ENCODE measurements around the gene ECE1.
"Not testable (repeated sequence)": the region's sequence is repeated elsewhere in the genome, so short reads cannot be mapped to it uniquely, and the experiment has no call there.

Gene ECE1

DNA sequence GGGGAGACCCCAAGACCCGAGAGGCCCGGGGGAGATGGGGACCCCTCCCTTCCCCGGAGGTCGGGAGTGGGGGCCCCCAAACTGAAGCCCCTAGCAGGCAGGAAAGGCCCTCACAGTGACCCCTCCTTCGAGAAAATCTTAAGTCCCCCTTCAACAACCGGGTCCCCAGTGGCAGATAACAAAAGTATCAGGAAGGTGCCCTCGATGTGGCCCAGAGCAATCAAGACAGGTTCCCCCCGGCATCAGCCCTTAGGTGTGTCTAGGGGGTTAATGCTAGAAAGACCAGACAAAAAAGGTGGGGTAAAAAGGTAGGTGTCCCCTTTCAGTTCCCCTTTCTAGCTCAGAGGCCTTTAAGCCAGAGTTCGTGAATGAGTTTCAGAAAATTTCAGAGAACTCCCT lies 282 bp upstream of the ECE1 start:
- DNase-seq (ENCODE audit: low read depth, low spot score) = no peak
- Histone ChIP-seq H3K36me3 (ENCODE audit: control insufficient read depth, insufficient read depth, low read length) (0 out of 2 replicates have a peak, but pooled peaks cover 2% of the 10 kb centered on the region), H3K27ac (ENCODE audit: low read length) (no peak overlapping the region), H3K9me3 (ENCODE audit: control insufficient read depth, insufficient read depth, low read length) (no peaks in the 10 kb centered on the region), H3K4me3 (ENCODE audit: low read length) (peak overlapping the region; percentile 59; the same call in 1 of the 2 replicates), H3K27me3 (ENCODE audit: control insufficient read depth, insufficient read depth, low read length) (no peaks in the 10 kb centered on the region), H3K4me1 (ENCODE audit: control insufficient read depth, insufficient read depth, low read length) (peaks cover 10% of the 10 kb centered on the region)
- no CpG with 5 or more reads among the region's 9 CpGs for WGBS (ENCODE audit: insufficient coverage, insufficient read length)

DNA sequence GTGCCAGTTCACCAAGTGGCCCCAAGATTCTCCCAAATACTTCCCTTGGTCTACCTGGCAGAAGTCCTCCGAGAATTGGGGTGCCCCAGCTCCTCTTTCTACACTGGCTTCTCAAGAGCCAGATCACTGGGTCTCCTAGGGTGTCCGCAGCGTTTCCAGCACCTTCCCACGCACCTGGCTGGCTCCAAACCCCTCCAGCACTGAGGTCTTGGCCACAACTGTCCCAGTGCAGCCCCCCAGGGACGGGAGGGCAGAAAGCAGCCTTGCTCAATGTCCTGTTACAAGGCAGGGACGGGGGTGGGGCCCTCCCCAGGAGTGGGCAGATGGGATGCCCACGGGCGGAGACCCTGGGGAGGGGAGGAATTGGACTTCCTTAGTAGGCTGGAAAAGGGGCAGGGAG lies 1.1 kb downstream of the ECE1 start:
- Histone ChIP-seq H3K27me3 (ENCODE audit: control insufficient read depth, insufficient read depth, low read length) (no peaks in the 10 kb centered on the region), H3K4me1 (ENCODE audit: control insufficient read depth, insufficient read depth, low read length) (peaks cover 10% of the 10 kb centered on the region), H3K4me3 (ENCODE audit: low read length) (no peak overlapping the region), H3K9me3 (ENCODE audit: control insufficient read depth, insufficient read depth, low read length) (no peaks in the 10 kb centered on the region), H3K27ac (ENCODE audit: low read length) (no peak overlapping the region), H3K36me3 (ENCODE audit: control insufficient read depth, insufficient read depth, low read length) (0 out of 2 replicates have a peak, but pooled peaks cover 2% of the 10 kb centered on the region)
- no peak for DNase-seq (ENCODE audit: low read depth, low spot score)
- WGBS (ENCODE audit: insufficient coverage, insufficient read length) = no CpG with 5 or more reads among the region's 8 CpGs

DNA sequence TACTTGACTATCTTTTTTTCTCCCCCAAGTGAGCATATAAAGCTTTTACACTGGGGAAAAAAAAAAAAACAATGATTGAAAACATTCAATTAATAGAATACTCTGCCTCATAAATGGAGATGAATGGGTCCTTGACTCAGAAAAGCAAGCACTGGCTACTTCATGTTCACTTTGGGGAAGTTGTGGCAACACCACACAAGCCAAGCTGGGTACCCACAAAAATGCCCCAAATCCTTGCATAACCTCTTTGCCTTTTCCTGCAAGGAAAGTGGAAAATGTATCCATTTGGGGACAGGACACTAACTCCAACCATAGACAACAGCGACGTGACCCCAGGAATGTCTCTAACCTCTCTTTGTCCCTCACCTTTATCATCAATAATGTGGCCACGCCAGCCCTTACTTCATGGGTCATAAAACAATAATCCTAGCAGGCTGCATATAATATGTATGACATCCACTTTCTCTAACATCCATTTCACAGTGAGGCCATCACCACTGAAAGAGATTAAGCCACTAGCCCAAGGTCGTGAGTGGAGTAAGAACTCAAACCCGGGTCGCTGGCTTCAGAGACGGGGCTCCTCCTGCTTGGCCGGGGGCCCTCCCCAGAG lies 2.3 kb downstream of the ECE1 start:
- Histone ChIP-seq H3K4me3 (ENCODE audit: low read length) (no peak overlapping the region), H3K4me1 (ENCODE audit: control insufficient read depth, insufficient read depth, low read length) (peaks cover 5% of the 10 kb centered on the region), H3K27ac (ENCODE audit: low read length) (no peak overlapping the region), H3K36me3 (ENCODE audit: control insufficient read depth, insufficient read depth, low read length) (no peaks in the 10 kb centered on the region), H3K27me3 (ENCODE audit: control insufficient read depth, insufficient read depth, low read length) (no peaks in the 10 kb centered on the region), H3K9me3 (ENCODE audit: control insufficient read depth, insufficient read depth, low read length) (no peaks in the 10 kb centered on the region)
- DNase-seq (ENCODE audit: low read depth, low spot score) = no peak
- WGBS (ENCODE audit: insufficient coverage, insufficient read length) = no CpG with 5 or more reads among the region's 8 CpGs

DNA sequence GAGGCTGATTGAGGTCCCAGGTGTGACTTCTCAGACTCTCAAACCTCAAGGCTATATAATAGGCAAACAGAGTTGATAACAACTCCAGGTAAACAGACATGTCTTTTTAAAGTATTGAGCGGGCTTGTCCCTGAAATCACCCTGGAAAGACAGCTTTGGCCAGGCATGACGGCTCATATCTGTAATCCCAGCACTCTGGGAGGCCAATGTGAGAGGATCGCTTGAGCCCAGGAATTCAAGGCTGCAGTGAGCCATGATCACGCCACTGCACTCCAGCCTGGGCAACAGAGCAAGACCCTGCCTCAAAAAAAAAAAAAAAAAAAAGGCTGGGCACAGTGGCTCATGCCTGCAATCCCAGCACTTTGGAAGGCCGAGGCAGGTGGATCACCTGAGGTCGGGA lies 4.9 kb downstream of the ECE1 start:
- H3K9me3 ChIP-seq (ENCODE audit: control insufficient read depth, insufficient read depth, low read length); DNase-seq (ENCODE audit: low read depth, low spot score); H3K27ac ChIP-seq (ENCODE audit: low read length); H3K27me3 ChIP-seq (ENCODE audit: control insufficient read depth, insufficient read depth, low read length); H3K4me3 ChIP-seq (ENCODE audit: low read length); H3K4me1 ChIP-seq (ENCODE audit: control insufficient read depth, insufficient read depth, low read length); H3K36me3 ChIP-seq (ENCODE audit: control insufficient read depth, insufficient read depth, low read length): not testable (repeated sequence)
- WGBS (ENCODE audit: insufficient coverage, insufficient read length) = no CpG with 5 or more reads among the region's 6 CpGs

DNA sequence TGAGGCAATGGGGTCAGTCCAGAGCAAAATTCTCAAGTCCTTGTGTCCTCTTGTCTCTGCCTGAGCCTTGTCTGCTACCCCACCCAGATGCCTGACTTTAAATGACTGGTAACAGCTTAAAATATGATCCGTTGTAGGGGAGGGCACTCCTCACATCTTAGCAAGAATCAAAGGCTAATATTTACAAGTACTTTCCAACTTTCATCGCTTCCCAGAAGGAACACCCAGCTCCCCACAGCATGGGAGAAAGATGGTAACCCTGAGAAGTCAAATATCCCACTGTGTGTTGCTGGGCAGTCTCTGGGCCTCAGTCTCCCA lies 5.2 kb downstream of the ECE1 start:
- Histone ChIP-seq H3K36me3 (ENCODE audit: control insufficient read depth, insufficient read depth, low read length) (no peaks in the 10 kb centered on the region), H3K4me3 (ENCODE audit: low read length) (no peak overlapping the region), H3K4me1 (ENCODE audit: control insufficient read depth, insufficient read depth, low read length) (peaks cover 2% of the 10 kb centered on the region; the same call in 1 of the 2 replicates), H3K27ac (ENCODE audit: low read length) (no peak overlapping the region), H3K27me3 (ENCODE audit: control insufficient read depth, insufficient read depth, low read length) (no peaks in the 10 kb centered on the region), H3K9me3 (ENCODE audit: control insufficient read depth, insufficient read depth, low read length) (no peaks in the 10 kb centered on the region)
- WGBS (ENCODE audit: insufficient coverage, insufficient read length) = no CpG with 5 or more reads among the region's 2 CpGs
- no peak for DNase-seq (ENCODE audit: low read depth, low spot score)

DNA sequence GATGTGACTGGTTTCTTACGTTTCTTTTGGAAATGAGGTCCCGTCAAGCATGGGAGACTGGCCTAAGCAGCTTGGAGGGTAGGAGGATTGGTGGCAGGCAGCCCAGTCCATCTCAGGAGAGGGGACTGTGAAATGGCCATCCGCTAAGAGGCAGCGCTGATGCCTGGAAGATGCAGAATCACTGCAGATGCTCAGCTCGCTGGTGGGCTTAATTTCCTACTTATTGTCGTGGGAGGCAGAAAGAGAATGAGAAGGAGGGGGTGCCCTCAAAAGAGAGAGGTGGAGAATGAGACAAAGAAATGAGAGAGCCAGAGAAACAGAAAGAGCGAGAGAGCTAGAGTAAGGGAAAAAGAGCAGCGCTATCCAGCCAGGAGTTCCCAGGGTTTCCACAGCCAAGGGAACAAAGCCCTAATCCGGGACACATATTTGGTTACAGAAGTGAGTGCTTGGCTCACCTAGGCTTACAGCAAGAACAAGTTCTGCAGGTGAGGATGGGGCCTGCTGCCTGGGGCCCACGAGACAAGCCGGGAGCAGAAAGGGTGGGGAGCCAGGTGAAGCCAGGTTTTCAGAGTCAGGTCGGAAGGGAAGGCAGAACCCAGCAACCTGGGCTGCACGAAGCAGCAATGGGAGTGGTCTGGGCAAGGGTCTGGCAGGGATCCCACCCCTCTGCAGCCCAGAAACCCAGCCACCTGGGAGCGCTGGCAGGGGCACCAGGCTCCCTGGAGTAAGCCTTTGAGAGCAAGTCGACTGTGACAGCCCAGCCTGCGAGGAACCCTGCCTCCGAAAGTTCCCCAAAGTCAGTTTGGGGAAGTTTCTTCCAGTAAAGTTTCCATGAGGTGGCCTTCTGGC lies 5.8 kb downstream of the ECE1 start:
- no CpG with 5 or more reads among the region's 17 CpGs for WGBS (ENCODE audit: insufficient coverage, insufficient read length)
- no peaks in the 10 kb centered on the region for H3K36me3 ChIP-seq (ENCODE audit: control insufficient read depth, insufficient read depth, low read length)
- no peaks in the 10 kb centered on the region for H3K27me3 ChIP-seq (ENCODE audit: control insufficient read depth, insufficient read depth, low read length)
- H3K9me3 ChIP-seq (ENCODE audit: control insufficient read depth, insufficient read depth, low read length) = no peaks in the 10 kb centered on the region
- no peak for DNase-seq (ENCODE audit: low read depth, low spot score)
- H3K27ac ChIP-seq (ENCODE audit: low read length) = no peak overlapping the region
- no peak overlapping the region for H3K4me3 ChIP-seq (ENCODE audit: low read length)
- peaks cover 2% of the 10 kb centered on the region; the same call in 1 of the 2 replicates for H3K4me1 ChIP-seq (ENCODE audit: control insufficient read depth, insufficient read depth, low read length)

DNA sequence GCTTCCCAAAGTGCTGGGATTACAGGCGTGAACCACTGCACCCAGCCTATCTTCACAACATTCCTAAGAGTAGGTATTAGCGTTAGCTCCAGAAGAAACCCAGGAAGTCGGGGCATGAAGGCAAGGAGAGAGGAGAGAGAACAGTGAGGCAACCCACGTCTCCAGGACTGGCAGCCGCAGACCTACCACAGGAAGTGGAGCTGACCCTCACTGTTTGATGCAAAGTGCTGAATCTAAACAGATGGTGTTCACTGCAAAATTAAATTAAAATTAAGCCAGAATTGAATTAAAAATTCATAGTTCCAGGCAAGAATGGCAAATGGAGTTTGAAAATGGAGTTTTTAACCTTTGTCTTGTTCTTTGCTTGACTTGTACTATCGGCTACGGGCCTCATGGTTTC lies 6.7 kb downstream of the ECE1 start:
- WGBS (ENCODE audit: insufficient coverage, insufficient read length) = no CpG with 5 or more reads among the region's 7 CpGs
- no peak for DNase-seq (ENCODE audit: low read depth, low spot score)
- Histone ChIP-seq H3K9me3 (ENCODE audit: control insufficient read depth, insufficient read depth, low read length) (no peaks in the 10 kb centered on the region), H3K27me3 (ENCODE audit: control insufficient read depth, insufficient read depth, low read length) (no peaks in the 10 kb centered on the region), H3K4me1 (ENCODE audit: control insufficient read depth, insufficient read depth, low read length) (no peaks in the 10 kb centered on the region), H3K27ac (ENCODE audit: low read length) (no peak overlapping the region), H3K4me3 (ENCODE audit: low read length) (no peak overlapping the region), H3K36me3 (ENCODE audit: control insufficient read depth, insufficient read depth, low read length) (no peaks in the 10 kb centered on the region)

DNA sequence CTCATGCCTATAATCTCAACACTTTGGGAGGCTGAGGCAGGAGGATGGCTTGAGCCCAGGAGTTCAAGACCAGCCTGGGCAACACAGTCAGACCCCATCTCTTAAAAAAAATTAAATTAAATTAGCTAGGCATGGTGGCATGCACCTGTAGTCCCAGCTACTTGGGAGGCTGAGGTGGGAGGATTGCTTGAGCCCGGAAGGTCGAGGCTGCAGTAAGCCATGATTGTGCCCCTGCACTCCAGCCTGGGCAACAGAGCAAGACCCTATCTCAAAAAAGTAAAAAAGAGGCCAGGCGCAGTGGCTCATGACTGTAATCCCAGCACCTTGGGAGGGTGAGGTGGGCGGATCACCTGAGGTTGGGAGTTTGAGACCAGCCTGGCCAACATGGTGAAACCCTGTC lies 8.2 kb downstream of the ECE1 start:
- H3K4me1 ChIP-seq (ENCODE audit: control insufficient read depth, insufficient read depth, low read length); H3K36me3 ChIP-seq (ENCODE audit: control insufficient read depth, insufficient read depth, low read length); DNase-seq (ENCODE audit: low read depth, low spot score); H3K27me3 ChIP-seq (ENCODE audit: control insufficient read depth, insufficient read depth, low read length); H3K27ac ChIP-seq (ENCODE audit: low read length); H3K4me3 ChIP-seq (ENCODE audit: low read length); H3K9me3 ChIP-seq (ENCODE audit: control insufficient read depth, insufficient read depth, low read length): not testable (repeated sequence)
- no CpG with 5 or more reads among the region's 4 CpGs for WGBS (ENCODE audit: insufficient coverage, insufficient read length)

DNA sequence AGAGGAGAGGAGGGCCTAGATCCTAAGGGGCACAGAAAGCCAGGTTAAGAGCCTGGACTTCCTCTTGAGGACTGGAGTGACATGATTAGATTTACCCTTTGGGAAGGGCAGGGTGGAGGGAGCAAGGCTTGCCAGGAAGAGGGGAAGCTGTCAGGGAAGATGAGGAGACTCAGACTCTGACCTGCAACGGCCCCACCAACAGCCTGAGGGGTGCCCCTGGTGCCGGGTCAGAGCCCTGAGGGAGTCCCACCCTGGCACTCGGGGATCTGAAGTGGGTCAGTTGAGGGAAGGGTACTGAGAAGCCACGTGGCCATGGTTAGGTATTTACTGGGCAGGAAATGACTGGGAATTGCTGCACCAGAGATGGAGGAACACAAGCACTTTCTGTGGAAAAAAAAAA lies 9.8 kb downstream of the ECE1 start:
- H3K27me3 ChIP-seq (ENCODE audit: control insufficient read depth, insufficient read depth, low read length) = no peaks in the 10 kb centered on the region
- no peak overlapping the region for H3K4me3 ChIP-seq (ENCODE audit: low read length)
- no peaks in the 10 kb centered on the region for H3K36me3 ChIP-seq (ENCODE audit: control insufficient read depth, insufficient read depth, low read length)
- no peak overlapping the region for H3K27ac ChIP-seq (ENCODE audit: low read length)
- no CpG with 5 or more reads among the region's 4 CpGs for WGBS (ENCODE audit: insufficient coverage, insufficient read length)
- H3K4me1 ChIP-seq (ENCODE audit: control insufficient read depth, insufficient read depth, low read length) = no peaks in the 10 kb centered on the region
- H3K9me3 ChIP-seq (ENCODE audit: control insufficient read depth, insufficient read depth, low read length) = no peaks in the 10 kb centered on the region
- no peak for DNase-seq (ENCODE audit: low read depth, low spot score)

DNA sequence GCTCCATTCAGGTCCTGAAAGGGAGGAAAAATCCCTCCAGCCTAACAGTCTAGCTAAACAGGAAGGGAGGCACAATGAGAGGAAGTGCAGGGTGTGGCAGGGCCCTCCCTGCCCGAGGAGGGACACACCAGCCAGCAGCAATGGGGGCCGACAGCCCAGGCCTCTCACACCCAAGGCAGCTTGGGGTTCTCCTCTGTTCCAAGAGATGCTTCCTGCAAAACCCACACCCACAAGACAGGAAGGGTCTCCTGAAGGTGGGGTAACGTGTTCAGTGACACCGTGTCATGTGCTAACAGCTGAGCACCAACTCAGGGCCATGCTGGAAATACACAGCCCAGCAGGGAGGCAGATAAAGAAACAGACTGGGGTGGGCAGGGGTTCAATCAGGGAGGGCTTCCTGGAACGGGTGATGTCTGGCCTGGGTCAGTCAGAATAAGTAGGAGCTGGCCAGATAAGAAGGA lies 10.2 kb downstream of the ECE1 start:
- Histone ChIP-seq H3K36me3 (ENCODE audit: control insufficient read depth, insufficient read depth, low read length) (no peaks in the 10 kb centered on the region), H3K27ac (ENCODE audit: low read length) (no peak overlapping the region), H3K27me3 (ENCODE audit: control insufficient read depth, insufficient read depth, low read length) (no peaks in the 10 kb centered on the region), H3K4me1 (ENCODE audit: control insufficient read depth, insufficient read depth, low read length) (no peaks in the 10 kb centered on the region), H3K9me3 (ENCODE audit: control insufficient read depth, insufficient read depth, low read length) (no peaks in the 10 kb centered on the region), H3K4me3 (ENCODE audit: low read length) (no peak overlapping the region)
- no CpG with 5 or more reads among the region's 5 CpGs for WGBS (ENCODE audit: insufficient coverage, insufficient read length)
- no peak for DNase-seq (ENCODE audit: low read depth, low spot score)
